ENCODE measurements around the gene ZMYND12. TPM values are rescaled to one million over a fixed set of nuclear protein-coding genes. Genes with fewer than 3 reads are reported as not detected.

The ZMYND12 gene
- polyA plus RNA-seq, 1 of the 3 experiments (the other 2 are of a cell fraction): 0.18 TPM

DNA sequence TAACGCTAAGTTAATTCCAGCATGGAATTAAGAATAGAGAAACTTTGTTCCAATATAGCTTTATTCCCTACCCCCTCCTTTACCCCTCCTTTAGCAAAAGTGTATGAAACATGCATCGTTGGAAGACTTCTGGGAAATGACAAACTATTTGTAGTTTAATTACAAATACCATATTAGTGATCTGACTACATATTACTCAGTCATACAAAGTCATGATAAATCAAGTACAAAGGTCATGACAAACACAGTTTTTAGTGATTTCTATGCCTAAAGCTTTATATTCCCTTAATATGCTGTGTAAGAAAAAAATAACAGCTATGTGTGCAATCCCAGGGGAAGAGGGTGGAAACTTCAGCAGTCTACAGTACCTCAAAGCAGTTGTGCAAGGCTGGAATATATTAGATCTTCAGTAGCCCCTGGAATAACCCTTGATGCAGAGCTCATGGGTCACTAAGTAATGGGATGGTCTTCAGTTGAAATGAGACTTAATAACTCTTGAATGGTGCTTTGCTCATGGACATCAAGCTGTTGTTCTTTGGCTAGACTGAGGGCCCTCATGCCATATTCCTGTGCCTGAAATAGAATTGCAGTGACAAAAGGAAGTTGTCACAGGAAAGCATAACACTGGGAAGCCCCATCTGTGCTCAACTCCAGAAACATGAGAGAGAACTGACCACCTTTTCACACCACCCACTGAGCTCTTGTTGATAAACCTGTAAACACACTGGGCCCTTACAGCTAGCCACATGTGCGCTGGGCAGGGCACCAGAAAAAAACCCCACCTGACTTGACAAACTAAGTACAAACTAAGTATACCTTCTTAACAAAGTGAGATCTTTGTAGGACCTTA lies 25.3 kb downstream of the ZMYND12 start:
- no peak overlapping the region for H3K9ac ChIP-seq
- TF ChIP-seq, protein P1, sequence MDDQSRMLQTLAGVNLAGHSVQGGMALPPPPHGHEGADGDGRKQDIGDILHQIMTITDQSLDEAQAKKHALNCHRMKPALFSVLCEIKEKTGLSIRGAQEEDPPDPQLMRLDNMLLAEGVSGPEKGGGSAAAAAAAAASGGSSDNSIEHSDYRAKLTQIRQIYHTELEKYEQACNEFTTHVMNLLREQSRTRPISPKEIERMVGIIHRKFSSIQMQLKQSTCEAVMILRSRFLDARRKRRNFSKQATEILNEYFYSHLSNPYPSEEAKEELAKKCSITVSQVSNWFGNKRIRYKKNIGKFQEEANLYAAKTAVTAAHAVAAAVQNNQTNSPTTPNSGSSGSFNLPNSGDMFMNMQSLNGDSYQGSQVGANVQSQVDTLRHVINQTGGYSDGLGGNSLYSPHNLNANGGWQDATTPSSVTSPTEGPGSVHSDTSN (IDR thresholded peaks at IDR 0.05): no peak
- TF ChIP-seq SMC3 (IDR thresholded peaks at IDR 0.05; ENCODE audit: low read depth, low read length) (no peak), ELF1 (IDR thresholded peaks at IDR 0.05) (no peak), RXRA (IDR thresholded peaks at IDR 0.05; ENCODE audit: borderline replicate concordance, low read depth) (no peak), JUND (IDR thresholded peaks at IDR 0.05) (no peak)
- TF ChIP-seq, protein P2, sequence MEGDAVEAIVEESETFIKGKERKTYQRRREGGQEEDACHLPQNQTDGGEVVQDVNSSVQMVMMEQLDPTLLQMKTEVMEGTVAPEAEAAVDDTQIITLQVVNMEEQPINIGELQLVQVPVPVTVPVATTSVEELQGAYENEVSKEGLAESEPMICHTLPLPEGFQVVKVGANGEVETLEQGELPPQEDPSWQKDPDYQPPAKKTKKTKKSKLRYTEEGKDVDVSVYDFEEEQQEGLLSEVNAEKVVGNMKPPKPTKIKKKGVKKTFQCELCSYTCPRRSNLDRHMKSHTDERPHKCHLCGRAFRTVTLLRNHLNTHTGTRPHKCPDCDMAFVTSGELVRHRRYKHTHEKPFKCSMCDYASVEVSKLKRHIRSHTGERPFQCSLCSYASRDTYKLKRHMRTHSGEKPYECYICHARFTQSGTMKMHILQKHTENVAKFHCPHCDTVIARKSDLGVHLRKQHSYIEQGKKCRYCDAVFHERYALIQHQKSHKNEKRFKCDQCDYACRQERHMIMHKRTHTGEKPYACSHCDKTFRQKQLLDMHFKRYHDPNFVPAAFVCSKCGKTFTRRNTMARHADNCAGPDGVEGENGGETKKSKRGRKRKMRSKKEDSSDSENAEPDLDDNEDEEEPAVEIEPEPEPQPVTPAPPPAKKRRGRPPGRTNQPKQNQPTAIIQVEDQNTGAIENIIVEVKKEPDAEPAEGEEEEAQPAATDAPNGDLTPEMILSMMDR (IDR thresholded peaks at IDR 0.05): no peak
- TF ChIP-seq, protein P3, sequence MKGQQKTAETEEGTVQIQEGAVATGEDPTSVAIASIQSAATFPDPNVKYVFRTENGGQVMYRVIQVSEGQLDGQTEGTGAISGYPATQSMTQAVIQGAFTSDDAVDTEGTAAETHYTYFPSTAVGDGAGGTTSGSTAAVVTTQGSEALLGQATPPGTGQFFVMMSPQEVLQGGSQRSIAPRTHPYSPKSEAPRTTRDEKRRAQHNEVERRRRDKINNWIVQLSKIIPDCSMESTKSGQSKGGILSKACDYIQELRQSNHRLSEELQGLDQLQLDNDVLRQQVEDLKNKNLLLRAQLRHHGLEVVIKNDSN (IDR thresholded peaks at IDR 0.05; ENCODE audit: borderline replicate concordance, low read depth): no peak
- H2AFZ ChIP-seq (ENCODE audit: low read depth): no peak overlapping the region
- no peaks in the 10 kb centered on the region for H4K20me1 ChIP-seq (ENCODE audit: insufficient read depth)
- ChIA-PET CTCF (interaction anchor here (1.0 kb wide), 1 partner anchor 10 kb away, joined by 4 read pairs; no protein-coding TSS in a partner anchor), POLR2A (no interaction called here)
- H3F3A ChIP-seq (replicated peaks; ENCODE audit: insufficient read depth): no peaks in the 10 kb centered on the region
- 59% methylated on average over 3 of the region's 3 CpGs for WGBS (ENCODE audit: low lambda C conversion rate)
- H3K9me3 ChIP-seq: no peaks in the 10 kb centered on the region
- H3K4me1 ChIP-seq (ENCODE audit: control insufficient read depth in 1 of 2, insufficient read depth in 2 of 2, low read depth in 1 of 2, low read length in 1 of 2): no peaks in the 10 kb centered on the region
- no peaks in the 10 kb centered on the region for H3K79me2 ChIP-seq (ENCODE audit: insufficient read depth)
- no peak overlapping the region for H3K27ac ChIP-seq (ENCODE audit: low read depth in 2 of 2, low read length in 1 of 2)
- DNase-seq: no peak
- no peak overlapping the region for H3K4me2 ChIP-seq
- no peaks in the 10 kb centered on the region for H3K36me3 ChIP-seq (replicated peaks in 1 of 2; ENCODE audit: control insufficient read depth in 1 of 2, insufficient read depth in 2 of 2, low read length in 1 of 2)
- H3K4me3 ChIP-seq (ENCODE audit: low read depth in 2 of 2, low read length in 1 of 2): no peak overlapping the region
- no peaks in the 10 kb centered on the region; the same call in 1 of the 2 replicates for H3K27me3 ChIP-seq (ENCODE audit: insufficient read depth)
- no peaks in the 10 kb centered on the region for H3K9me2 ChIP-seq

DNA sequence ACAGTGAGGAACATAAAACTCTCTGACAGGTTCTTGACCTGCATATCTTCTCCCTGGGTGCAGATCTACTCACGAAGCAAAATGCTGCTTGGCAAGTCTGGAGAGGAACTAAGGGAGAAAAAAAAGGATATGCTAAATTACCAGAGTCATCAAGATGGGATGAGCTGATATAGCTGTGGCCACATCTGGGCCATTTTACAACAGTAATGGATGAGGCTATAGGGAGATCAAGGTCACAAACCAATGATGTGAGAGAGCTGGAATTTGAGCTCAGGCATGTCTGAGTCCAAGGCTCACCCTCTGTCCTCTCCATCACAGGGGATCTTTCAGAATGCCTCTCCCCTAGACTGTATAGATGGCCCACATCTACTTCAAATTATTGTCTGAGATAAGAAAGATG lies 26.2 kb downstream of the ZMYND12 start:
- no peaks in the 10 kb centered on the region for H3K9me2 ChIP-seq
- no peak overlapping the region for H2AFZ ChIP-seq (ENCODE audit: low read depth)
- WGBS (ENCODE audit: low lambda C conversion rate): 63% methylated on average over 1 of the region's 1 CpG
- H3K9ac ChIP-seq: no peak overlapping the region
- no peak overlapping the region for H3K4me3 ChIP-seq (ENCODE audit: low read depth in 2 of 2, low read length in 1 of 2)
- no peaks in the 10 kb centered on the region for H3K36me3 ChIP-seq (replicated peaks in 1 of 2; ENCODE audit: control insufficient read depth in 1 of 2, insufficient read depth in 2 of 2, low read length in 1 of 2)
- no peaks in the 10 kb centered on the region for H4K20me1 ChIP-seq (ENCODE audit: insufficient read depth)
- H3K9me3 ChIP-seq: no peaks in the 10 kb centered on the region
- H3F3A ChIP-seq (replicated peaks; ENCODE audit: insufficient read depth): no peaks in the 10 kb centered on the region
- no peaks in the 10 kb centered on the region for H3K4me1 ChIP-seq (ENCODE audit: control insufficient read depth in 1 of 2, insufficient read depth in 2 of 2, low read depth in 1 of 2, low read length in 1 of 2)
- H3K4me2 ChIP-seq: no peak overlapping the region
- ChIA-PET CTCF (no interaction called here), POLR2A (no interaction called here)
- no peaks in the 10 kb centered on the region; the same call in 1 of the 2 replicates for H3K27me3 ChIP-seq (ENCODE audit: insufficient read depth)
- no peak overlapping the region for H3K27ac ChIP-seq (ENCODE audit: low read depth in 2 of 2, low read length in 1 of 2)
- H3K79me2 ChIP-seq (ENCODE audit: insufficient read depth): no peaks in the 10 kb centered on the region
- no peak for DNase-seq
- TF ChIP-seq POLR2AphosphoS5 (IDR thresholded peaks at IDR 0.05; ENCODE audit: low read depth, low read length): no peak
- TF ChIP-seq RFX5 (IDR thresholded peaks at IDR 0.05; ENCODE audit: low read length): no peak
- TF ChIP-seq, protein P2 (IDR thresholded peaks at IDR 0.05): no peak
- no peak for TF ChIP-seq SMC3 (IDR thresholded peaks at IDR 0.05; ENCODE audit: low read depth, low read length)

Data from SK-N-SH (cell line).